Osteocyte (in vitro differentiated cells): Measurements from ENCODE around the gene CLDND1. TPM values are rescaled to one million over a fixed set of nuclear protein-coding genes. Genes with fewer than 3 reads are reported as not detected.

Experiments
- DNase-seq: peaks from one replicate; pipeline ENCODE4 v3.0.0; 2021; ENCODE audit warnings: mixed read lengths; ENCODE audit not compliant: unreplicated experiment; ENCODE audit errors: extremely low spot score
- H3K27ac Mint-ChIP-seq: one replicate; pipeline ENCODE4 v1.8.0; 2021; ENCODE audit warnings: mild to moderate bottlenecking, mixed read lengths; ENCODE audit not compliant: unreplicated experiment
- H3K27me3 Mint-ChIP-seq: one replicate; pipeline ENCODE4 v1.8.0; 2021; ENCODE audit warnings: mixed read lengths; ENCODE audit not compliant: unreplicated experiment
- H3K36me3 Mint-ChIP-seq: one replicate; pipeline ENCODE4 v1.8.0; 2021; ENCODE audit warnings: mixed read lengths; ENCODE audit not compliant: unreplicated experiment
- H3K4me1 Mint-ChIP-seq: one replicate; pipeline ENCODE4 v1.8.0; 2021; ENCODE audit warnings: mixed read lengths; ENCODE audit not compliant: unreplicated experiment
- H3K4me3 Mint-ChIP-seq: one replicate; pipeline ENCODE4 v1.8.0; 2021; ENCODE audit warnings: mild to moderate bottlenecking, moderate library complexity, mixed read lengths; ENCODE audit not compliant: unreplicated experiment
- H3K9me3 Mint-ChIP-seq: one replicate; pipeline ENCODE4 v1.8.0; 2021; ENCODE audit warnings: mixed read lengths; ENCODE audit not compliant: unreplicated experiment
- CTCF ChIP-seq: fragments of 200-600 bp; sonication (generic); IDR thresholded peaks from 2 replicates; pipeline ENCODE4 v1.5.0; 2021; ENCODE audit warnings: antibody characterized with exemption, mild to moderate bottlenecking, moderate library complexity
- total RNA-seq: library from RNA; stranded (reverse); gene quantifications from 2 replicates; pipeline ENCODE4 v1.2.1, GENCODE V29; 2021

Gene CLDND1
- total RNA-seq, 1 donor from 2014 or later, result 93.2 TPM

DNA sequence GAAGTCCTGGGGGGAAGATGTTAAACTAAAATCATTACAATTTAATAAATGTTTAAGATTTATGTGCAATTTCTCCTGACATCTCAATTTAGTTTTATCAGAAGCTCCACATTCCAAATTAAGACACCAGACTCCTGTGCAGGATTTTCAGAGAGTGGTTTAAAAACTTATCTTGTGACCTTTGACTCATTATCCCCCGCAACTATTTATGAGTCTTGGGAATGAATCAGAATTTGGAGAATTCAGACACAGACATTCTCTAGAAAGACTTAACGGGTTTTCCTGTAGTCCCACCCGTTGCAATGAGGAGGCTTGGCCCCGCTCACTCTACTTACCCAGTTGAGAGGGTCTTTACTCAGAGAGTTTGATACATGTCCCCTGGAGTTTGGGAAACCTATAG, 18.2 kb downstream of the CLDND1 start:
- Mint-ChIP-seq H3K4me3 (no peak overlapping the region), H3K4me1 (no peaks in the 10 kb centered on the region), H3K9me3 (no peaks in the 10 kb centered on the region), H3K27me3 (peaks cover 19% of the 10 kb centered on the region), H3K36me3 (peaks cover 4% of the 10 kb centered on the region), H3K27ac (no peak overlapping the region)
- no peak for TF ChIP-seq CTCF
- no peak for DNase-seq

DNA sequence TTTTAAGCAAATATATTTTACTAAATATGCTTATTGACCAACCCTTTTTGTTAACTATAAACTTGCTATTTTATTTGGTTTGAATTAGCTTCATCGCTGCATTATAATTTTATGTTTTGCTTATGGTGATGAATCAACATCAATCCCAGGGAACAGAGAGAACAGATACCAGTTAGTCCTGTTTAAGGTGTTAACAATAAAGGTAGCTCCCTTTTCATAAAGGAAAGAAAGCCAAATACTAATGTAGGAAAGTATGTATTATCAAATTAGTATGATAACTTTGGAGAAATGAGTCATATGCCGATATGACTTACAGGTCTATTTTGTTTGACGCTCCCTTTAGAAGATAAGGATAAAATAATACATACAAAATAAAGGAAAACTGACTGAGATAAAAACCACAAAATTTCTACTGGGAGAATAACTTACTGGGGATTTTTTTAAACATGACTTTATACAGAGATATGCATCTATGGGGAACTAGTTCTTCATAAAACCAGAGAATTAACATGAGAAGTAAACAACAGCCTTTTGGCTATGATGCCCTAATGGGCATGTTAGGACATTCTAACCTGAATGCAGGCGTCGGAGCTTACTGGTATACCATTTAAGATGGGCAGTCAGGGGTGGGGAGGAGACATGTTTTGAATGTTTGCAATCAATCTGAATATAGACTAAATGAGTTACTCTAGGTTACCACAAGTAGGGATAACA, 20.7 kb downstream of the CLDND1 start:
- H3K4me1 Mint-ChIP-seq, result no peaks in the 10 kb centered on the region
- DNase-seq, result no peak
- no peak for TF ChIP-seq CTCF
- H3K9me3 Mint-ChIP-seq, result no peaks in the 10 kb centered on the region
- H3K27ac Mint-ChIP-seq, result no peak overlapping the region
- H3K27me3 Mint-ChIP-seq, result peaks cover 39% of the 10 kb centered on the region
- no peak overlapping the region for H3K4me3 Mint-ChIP-seq
- no peaks in the 10 kb centered on the region for H3K36me3 Mint-ChIP-seq

DNA sequence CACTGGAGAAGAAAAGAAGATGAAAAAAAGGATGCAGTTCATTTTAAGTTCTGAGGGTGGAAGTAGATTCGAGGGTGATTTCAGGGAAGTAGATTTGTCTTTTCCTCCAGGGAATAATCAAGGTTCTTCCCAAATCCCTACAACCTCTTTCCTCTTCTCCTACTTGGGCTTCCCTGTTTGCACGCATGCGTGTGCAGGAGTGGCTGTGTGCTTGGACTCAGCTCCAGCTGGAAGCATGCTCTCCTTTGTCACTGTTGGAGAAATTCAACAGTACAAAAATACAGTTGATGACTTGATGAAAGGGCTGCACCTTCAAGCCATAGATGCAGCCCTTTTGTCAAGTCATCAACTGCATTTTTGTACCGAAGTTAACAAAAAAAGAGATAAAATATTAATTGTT, 21.4 kb downstream of the CLDND1 start:
- H3K36me3 Mint-ChIP-seq, result no peaks in the 10 kb centered on the region
- no peak for TF ChIP-seq CTCF
- DNase-seq, result no peak
- peaks cover 41% of the 10 kb centered on the region for H3K27me3 Mint-ChIP-seq
- H3K4me3 Mint-ChIP-seq, result no peak overlapping the region
- H3K9me3 Mint-ChIP-seq, result no peaks in the 10 kb centered on the region
- no peaks in the 10 kb centered on the region for H3K4me1 Mint-ChIP-seq
- no peak overlapping the region for H3K27ac Mint-ChIP-seq

DNA sequence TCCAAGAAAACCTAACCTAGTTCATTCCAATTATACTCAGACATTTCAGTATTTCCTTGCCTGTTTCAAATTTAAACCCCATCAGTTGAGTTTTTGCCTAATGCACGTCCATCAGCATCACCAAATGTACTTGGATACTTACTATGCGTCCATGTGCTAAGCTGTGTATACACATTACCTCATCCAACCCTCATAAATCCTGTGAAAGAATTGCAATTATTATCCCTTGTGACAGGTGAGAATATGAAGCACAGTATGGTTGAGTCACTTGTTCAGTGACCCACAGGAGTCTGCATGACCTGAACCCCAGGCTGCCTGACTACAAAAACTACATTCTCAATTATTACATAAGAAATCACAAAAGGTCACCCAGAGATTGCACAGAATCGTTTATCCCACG, 22.7 kb downstream of the CLDND1 start:
- H3K27ac Mint-ChIP-seq, result no peak overlapping the region
- no peaks in the 10 kb centered on the region for H3K4me1 Mint-ChIP-seq
- no peak for DNase-seq
- no peaks in the 10 kb centered on the region for H3K36me3 Mint-ChIP-seq
- no peak for TF ChIP-seq CTCF
- H3K4me3 Mint-ChIP-seq, result no peak overlapping the region
- H3K9me3 Mint-ChIP-seq, result no peaks in the 10 kb centered on the region
- peaks cover 46% of the 10 kb centered on the region for H3K27me3 Mint-ChIP-seq

DNA sequence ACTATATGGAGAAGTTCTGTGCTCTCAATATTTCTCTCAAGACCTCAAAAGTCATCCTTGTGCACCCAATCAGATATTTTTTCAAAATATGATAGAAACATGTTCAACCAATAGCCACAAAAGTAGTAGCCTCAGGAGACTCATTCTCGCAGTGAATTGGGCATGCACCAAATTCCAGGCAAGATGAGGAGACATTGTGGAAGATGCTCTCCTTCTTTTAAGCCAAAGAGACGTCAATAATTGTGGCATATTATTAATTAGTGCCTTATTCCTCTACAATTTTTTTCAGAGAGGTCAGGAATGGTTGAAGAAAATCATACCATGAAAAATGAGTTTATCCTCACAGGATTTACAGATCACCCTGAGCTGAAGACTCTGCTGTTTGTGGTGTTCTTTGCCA, 25.3 kb downstream of the CLDND1 start, which contains the start of gene OR5K2:
TSS of gene OR5K2 (plus strand) at position 301 of the 400 bp plus-strand sequence. CDS start at position 301, 0 bp downstream.
- Mint-ChIP-seq H3K9me3 (no peaks in the 10 kb centered on the region), H3K4me1 (no peaks in the 10 kb centered on the region), H3K4me3 (no peak within 1 kb of the TSS), H3K27me3 (peaks cover 67% of the 10 kb centered on the region), H3K27ac (no peak within 1 kb of the TSS), H3K36me3 (no peaks in the 10 kb centered on the region)
- no peak for DNase-seq
- TF ChIP-seq CTCF, result no peak
